ENCODE measurements around the gene SNCAIP. TPM values are rescaled to one million over a fixed set of nuclear protein-coding genes. Genes with fewer than 3 reads are reported as not detected.

Gene SNCAIP
- total and polyA plus RNA-seq, 3 donors from 2014 or later = 12.7 to 28.4 (median 16.1) TPM

DNA sequence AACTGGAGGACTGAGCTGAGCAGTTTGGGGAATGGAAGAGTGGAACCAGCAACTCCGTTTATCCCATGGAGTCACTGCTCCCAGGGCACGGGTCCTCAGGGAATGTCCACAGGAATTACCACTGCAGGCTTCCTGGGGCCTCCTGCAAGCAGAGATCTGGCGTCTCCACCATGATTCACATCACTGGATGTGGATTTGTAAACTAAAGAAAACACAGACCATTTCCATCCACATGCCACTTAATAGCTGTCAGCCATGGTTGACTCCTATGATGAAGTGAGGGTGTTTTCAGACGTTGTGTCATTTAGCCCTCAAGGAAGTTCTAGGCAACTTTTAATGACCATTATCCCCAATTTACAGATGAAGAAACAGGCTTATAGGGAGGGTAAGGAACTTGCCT lies 30.2 kb downstream of the SNCAIP start:
- no peaks in the 10 kb centered on the region for H3K9me3 ChIP-seq
- intact Hi-C loops (cut with DNase I; ENCODE audit: low total_unique reads) = no loop called here
- H3K4me1 ChIP-seq = no peaks in the 10 kb centered on the region
- H3K27ac ChIP-seq = no peak overlapping the region
- no peak for DNase-seq
- TF ChIP-seq, protein P1, sequence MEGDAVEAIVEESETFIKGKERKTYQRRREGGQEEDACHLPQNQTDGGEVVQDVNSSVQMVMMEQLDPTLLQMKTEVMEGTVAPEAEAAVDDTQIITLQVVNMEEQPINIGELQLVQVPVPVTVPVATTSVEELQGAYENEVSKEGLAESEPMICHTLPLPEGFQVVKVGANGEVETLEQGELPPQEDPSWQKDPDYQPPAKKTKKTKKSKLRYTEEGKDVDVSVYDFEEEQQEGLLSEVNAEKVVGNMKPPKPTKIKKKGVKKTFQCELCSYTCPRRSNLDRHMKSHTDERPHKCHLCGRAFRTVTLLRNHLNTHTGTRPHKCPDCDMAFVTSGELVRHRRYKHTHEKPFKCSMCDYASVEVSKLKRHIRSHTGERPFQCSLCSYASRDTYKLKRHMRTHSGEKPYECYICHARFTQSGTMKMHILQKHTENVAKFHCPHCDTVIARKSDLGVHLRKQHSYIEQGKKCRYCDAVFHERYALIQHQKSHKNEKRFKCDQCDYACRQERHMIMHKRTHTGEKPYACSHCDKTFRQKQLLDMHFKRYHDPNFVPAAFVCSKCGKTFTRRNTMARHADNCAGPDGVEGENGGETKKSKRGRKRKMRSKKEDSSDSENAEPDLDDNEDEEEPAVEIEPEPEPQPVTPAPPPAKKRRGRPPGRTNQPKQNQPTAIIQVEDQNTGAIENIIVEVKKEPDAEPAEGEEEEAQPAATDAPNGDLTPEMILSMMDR (IDR thresholded peaks at IDR 0.05) = no peak
- TF ChIP-seq POLR2A (IDR thresholded peaks at IDR 0.05) = no peak
- H3K27me3 ChIP-seq = no peaks in the 10 kb centered on the region
- no peak overlapping the region for H3K4me3 ChIP-seq
- 87 to 91% methylated on average over 4 of the region's 4 CpGs for WGBS, 2 donors
- no peaks in the 10 kb centered on the region for H3K36me3 ChIP-seq (ENCODE audit: low read depth, missing control alignments)

DNA sequence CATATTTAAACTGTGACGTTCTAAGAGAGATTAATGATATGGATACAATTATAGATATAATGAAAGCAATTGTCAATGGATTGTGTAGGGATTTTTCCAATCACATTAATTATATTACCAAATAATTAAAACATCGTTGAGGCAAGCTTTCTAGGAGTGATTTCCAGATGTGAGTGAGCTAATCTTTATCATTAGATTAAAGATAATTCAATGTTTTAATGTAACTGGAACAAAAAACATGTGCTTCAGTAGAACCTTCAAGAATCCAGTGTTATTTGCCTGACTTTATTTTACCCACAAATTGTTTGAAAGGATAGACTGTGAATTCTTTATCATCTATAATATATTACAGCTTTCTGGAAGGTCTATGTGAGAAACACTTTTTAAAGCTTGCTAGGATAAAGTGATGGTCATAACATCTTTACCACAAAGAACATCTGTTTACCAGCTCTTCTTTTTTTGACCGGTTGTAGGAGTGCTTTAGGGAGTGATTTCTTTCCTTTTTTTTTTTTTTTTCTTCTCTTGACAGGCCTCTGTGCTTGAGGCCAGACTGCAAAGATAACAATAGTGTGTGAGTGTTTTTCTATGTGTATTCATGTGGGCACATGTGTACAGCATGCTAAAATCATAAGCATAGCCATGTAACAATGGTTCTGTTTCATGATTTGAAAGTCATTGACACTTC lies 35.0 kb downstream of the SNCAIP start:
- Histone ChIP-seq H3K27ac (no peak overlapping the region), H3K4me3 (no peak overlapping the region), H3K4me1 (no peaks in the 10 kb centered on the region), H3K36me3 (ENCODE audit: low read depth, missing control alignments) (no peaks in the 10 kb centered on the region), H3K27me3 (no peaks in the 10 kb centered on the region), H3K9me3 (no peaks in the 10 kb centered on the region)
- 64% methylated on average over 3 of the region's 3 CpGs for WGBS, 2 donors
- intact Hi-C loops (cut with DNase I; ENCODE audit: low total_unique reads) = no loop called here
- no peak for TF ChIP-seq POLR2A (IDR thresholded peaks at IDR 0.05)
- TF ChIP-seq, protein P1 (IDR thresholded peaks at IDR 0.05) = no peak
- no peak for DNase-seq

DNA sequence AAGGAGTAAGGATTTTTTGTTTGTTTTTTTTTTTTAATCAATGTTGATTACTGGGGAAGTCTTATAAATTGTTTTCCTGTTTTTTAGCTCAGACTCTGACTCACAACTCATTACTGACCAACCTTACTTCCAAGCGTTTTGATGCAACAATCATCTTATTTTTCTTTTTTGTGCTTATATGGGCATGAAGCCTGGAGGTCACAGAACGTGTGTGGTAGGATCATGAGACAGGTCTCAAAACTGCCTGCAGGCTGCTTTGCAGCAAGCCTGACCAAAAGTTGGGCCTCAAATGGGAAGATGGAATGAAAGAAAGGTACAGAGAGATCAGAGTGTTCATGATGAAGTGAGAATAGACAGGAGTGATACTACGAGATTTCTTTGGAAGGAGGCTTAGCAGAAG lies 38.5 kb downstream of the SNCAIP start:
- 68 to 72% methylated on average over 3 of the region's 3 CpGs for WGBS, 2 donors
- intact Hi-C loops (cut with DNase I; ENCODE audit: low total_unique reads) = no loop called here
- H3K9me3 ChIP-seq = no peaks in the 10 kb centered on the region

DNA sequence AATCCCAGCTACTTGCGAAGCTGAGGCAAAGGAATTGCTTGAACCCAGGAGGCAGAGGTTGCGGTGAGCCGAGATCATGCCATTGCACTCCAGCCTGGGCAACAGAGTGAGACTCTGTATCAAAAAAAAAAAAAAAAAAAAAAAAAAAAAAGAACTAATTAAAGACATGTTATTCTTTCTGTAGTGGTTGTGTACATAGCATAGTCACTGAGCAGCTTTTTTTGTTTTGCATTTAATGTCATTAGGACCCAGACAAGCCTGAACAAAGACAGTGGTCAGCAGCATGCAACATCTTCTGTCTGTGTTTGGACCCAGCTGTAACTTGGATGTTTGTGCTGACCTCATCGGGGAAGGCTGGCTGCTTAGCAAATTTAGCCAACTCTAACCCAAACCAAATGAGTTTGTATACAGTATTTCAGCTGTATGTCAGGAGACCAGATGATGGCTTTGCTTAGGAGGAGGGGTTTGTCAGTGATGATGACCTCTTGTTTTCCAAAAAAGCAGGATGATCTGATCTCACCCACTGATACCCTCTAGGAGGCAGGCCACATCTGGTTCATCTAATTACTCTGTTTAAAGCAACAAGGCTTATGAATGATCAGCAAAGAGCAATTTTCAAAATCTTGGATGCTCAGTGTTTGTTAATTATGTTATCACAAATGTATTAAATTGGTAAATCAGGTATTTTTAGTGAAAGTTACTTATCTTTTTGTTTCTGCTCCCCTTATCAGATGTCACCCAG lies 39.5 kb downstream of the SNCAIP start:
- no peak for DNase-seq
- 81 to 94% methylated on average over 4 of the region's 4 CpGs for whole genome bisulfite sequencing, 2 donors
- no peaks in the 10 kb centered on the region for H3K36me3 ChIP-seq (ENCODE audit: low read depth, missing control alignments)
- H3K4me1 ChIP-seq = no peaks in the 10 kb centered on the region
- intact Hi-C loops (cut with DNase I; ENCODE audit: low total_unique reads) = no loop called here
- no peaks in the 10 kb centered on the region for H3K27me3 ChIP-seq
- no peaks in the 10 kb centered on the region for H3K9me3 ChIP-seq
- TF ChIP-seq, protein P1 (IDR thresholded peaks at IDR 0.05) = no peak
- TF ChIP-seq POLR2A (IDR thresholded peaks at IDR 0.05) = no peak
- H3K27ac ChIP-seq = no peak overlapping the region
- no peak overlapping the region for H3K4me3 ChIP-seq

More for the DNA sequence above, 38.5 kb downstream of the SNCAIP start:
- Histone ChIP-seq H3K4me3 (no peak overlapping the region), H3K36me3 (ENCODE audit: low read depth, missing control alignments) (no peaks in the 10 kb centered on the region), H3K27me3 (no peaks in the 10 kb centered on the region), H3K27ac (no peak overlapping the region), H3K4me1 (no peaks in the 10 kb centered on the region)
- TF ChIP-seq POLR2A (IDR thresholded peaks at IDR 0.05) = no peak
- TF ChIP-seq, protein P1 (IDR thresholded peaks at IDR 0.05) = no peak
- DNase-seq = no peak
